Effector memory CD4-positive, alpha-beta T cell (primary cell): ENCODE measurements around the gene TRMU.
A peak's percentile ranks its signal among the peaks of the same experiment; 100 is the strongest.

Source experiments
- DNase-seq, 3 donors: peaks; one replicate each; pipeline ENCODE4 v3.0.0-alpha.2; 2020
- H3K27ac ChIP-seq: 2 replicates; pipeline ENCODE4 v1.7.0; 2013; ENCODE audit warnings: mild to moderate bottlenecking, low read length, moderate library complexity; ENCODE audit not compliant: insufficient read depth, poor library complexity, severe bottlenecking
- H3K27me3 ChIP-seq: replicated peaks from 2 replicates; pipeline ENCODE4 v1.7.0; 2013; ENCODE audit warnings: mild to moderate bottlenecking, low read length; ENCODE audit not compliant: insufficient read depth, control insufficient read depth, poor library complexity, severe bottlenecking
- H3K36me3 ChIP-seq: 2 replicates; pipeline ENCODE4 v1.7.0; 2013; ENCODE audit warnings: mild to moderate bottlenecking, low read length, moderate library complexity; ENCODE audit not compliant: control insufficient read depth, insufficient read depth
- H3K4me1 ChIP-seq: 2 replicates; pipeline ENCODE4 v1.7.0; 2013; ENCODE audit warnings: low read length, mild to moderate bottlenecking; ENCODE audit not compliant: control insufficient read depth, insufficient read depth, poor library complexity, severe bottlenecking
- H3K4me3 ChIP-seq: 2 replicates; pipeline ENCODE4 v1.7.0; 2013; ENCODE audit warnings: low read length, low read depth, mild to moderate bottlenecking; ENCODE audit not compliant: insufficient read depth, poor library complexity, severe bottlenecking
- H3K9me3 ChIP-seq: 2 replicates; pipeline ENCODE4 v1.7.0; 2013; ENCODE audit warnings: mild to moderate bottlenecking, low read length, moderate library complexity; ENCODE audit not compliant: control insufficient read depth

TRMU gene

GRCh38 chr22:46355369-46355995 lies 20.0 kb downstream of the TRMU start:
- H3K27ac ChIP-seq = no peak overlapping the region
- DNase-seq = peak; percentile 11 to 35 (median 33)
- H3K36me3 ChIP-seq = peaks cover 62% of the 10 kb centered on the region
- H3K27me3 ChIP-seq = no peaks in the 10 kb centered on the region
- no peak overlapping the region for H3K4me3 ChIP-seq
- no peaks in the 10 kb centered on the region for H3K4me1 ChIP-seq
- no peaks in the 10 kb centered on the region for H3K9me3 ChIP-seq

- H3K36me3 ChIP-seq = peaks cover 56% of the 10 kb centered on the region
- no peak overlapping the region for H3K27ac ChIP-seq
- DNase-seq = no peak
- no peaks in the 10 kb centered on the region for H3K27me3 ChIP-seq
- no peak overlapping the region for H3K4me3 ChIP-seq
- H3K9me3 ChIP-seq = no peaks in the 10 kb centered on the region
- no peaks in the 10 kb centered on the region for H3K4me1 ChIP-seq
Measured at GRCh38 chr22:46355996-46356471, 20.5 kb downstream of the TRMU start.

- no peak for DNase-seq
- Histone ChIP-seq H3K4me3 (no peak overlapping the region), H3K27me3 (no peaks in the 10 kb centered on the region), H3K27ac (no peak overlapping the region), H3K36me3 (peaks cover 49% of the 10 kb centered on the region), H3K4me1 (no peaks in the 10 kb centered on the region), H3K9me3 (no peaks in the 10 kb centered on the region)
Measured at GRCh38 chr22:46356496-46357480, 21.3 kb downstream of the TRMU start.

- no peak for DNase-seq
- peaks cover 37% of the 10 kb centered on the region for H3K36me3 ChIP-seq
Measured at GRCh38 chr22:46357711-46358520, 22.4 kb downstream of the TRMU start.

GRCh38 chr22:46358766-46359165 lies 23.3 kb downstream of the TRMU start:
- no peaks in the 10 kb centered on the region for H3K9me3 ChIP-seq
- DNase-seq = no peak
- no peak overlapping the region for H3K4me3 ChIP-seq
- H3K4me1 ChIP-seq = no peaks in the 10 kb centered on the region
- H3K27me3 ChIP-seq = no peaks in the 10 kb centered on the region
- peaks cover 29% of the 10 kb centered on the region for H3K36me3 ChIP-seq
- H3K27ac ChIP-seq = no peak overlapping the region

More at GRCh38 chr22:46357711-46358520, 22.4 kb downstream of the TRMU start:
- Histone ChIP-seq H3K27me3 (no peaks in the 10 kb centered on the region), H3K4me1 (no peaks in the 10 kb centered on the region), H3K4me3 (no peak overlapping the region), H3K9me3 (no peaks in the 10 kb centered on the region), H3K27ac (no peak overlapping the region)

- H3K9me3 ChIP-seq = no peaks in the 10 kb centered on the region
- H3K27ac ChIP-seq = no peak overlapping the region
- H3K4me1 ChIP-seq = no peaks in the 10 kb centered on the region
- peaks cover 23% of the 10 kb centered on the region for H3K36me3 ChIP-seq
- no peak overlapping the region for H3K4me3 ChIP-seq
- DNase-seq = no peak
- H3K27me3 ChIP-seq = no peaks in the 10 kb centered on the region
Measured at GRCh38 chr22:46359362-46359761, 23.8 kb downstream of the TRMU start.

GRCh38 chr22:46360097-46360496 lies 24.6 kb downstream of the TRMU start:
- H3K9me3 ChIP-seq = no peaks in the 10 kb centered on the region

GRCh38 chr22:46360891-46361290 lies 25.4 kb downstream of the TRMU start:
- no peak for DNase-seq
- Histone ChIP-seq H3K36me3 (peaks cover 17% of the 10 kb centered on the region), H3K9me3 (no peaks in the 10 kb centered on the region)

More at GRCh38 chr22:46360097-46360496, 24.6 kb downstream of the TRMU start:
- peaks cover 21% of the 10 kb centered on the region for H3K36me3 ChIP-seq
- H3K27me3 ChIP-seq = no peaks in the 10 kb centered on the region
- H3K27ac ChIP-seq = no peak overlapping the region
- no peak overlapping the region for H3K4me3 ChIP-seq
- DNase-seq = no peak
- H3K4me1 ChIP-seq = no peaks in the 10 kb centered on the region

GRCh38 chr22:46361826-46362202 lies 26.3 kb downstream of the TRMU start:
- no peak overlapping the region for H3K4me3 ChIP-seq
- H3K36me3 ChIP-seq = peaks cover 9% of the 10 kb centered on the region
- no peaks in the 10 kb centered on the region for H3K9me3 ChIP-seq
- H3K4me1 ChIP-seq = no peaks in the 10 kb centered on the region
- no peaks in the 10 kb centered on the region for H3K27me3 ChIP-seq
- H3K27ac ChIP-seq = no peak overlapping the region
- no peak for DNase-seq

More at GRCh38 chr22:46360891-46361290, 25.4 kb downstream of the TRMU start:
- Histone ChIP-seq H3K27ac (no peak overlapping the region), H3K27me3 (no peaks in the 10 kb centered on the region), H3K4me3 (no peak overlapping the region), H3K4me1 (no peaks in the 10 kb centered on the region)
